PC-9 (cell line): Measurements from ENCODE around the gene UBE2O. TPM values are rescaled to one million over a fixed set of nuclear protein-coding genes. Genes with fewer than 3 reads are reported as not detected.

Experiments
- Bru-seq: library from RNA; stranded (reverse); fragments of 400-500 nt; gene quantifications from one replicate; lab custom pipeline; 2021; lab: Mats Ljungman, UMichigan
- BruChase-seq, 2 experiments: library from RNA; stranded (reverse); fragments of 400-500 nt; gene quantifications; one replicate each; lab custom pipeline; 2021; lab: Mats Ljungman, UMichigan
- BruUV-seq: library from RNA; stranded (reverse); fragments of 400-500 nt; replicated peaks from 2 replicates; lab custom pipeline; 2021; lab: Mats Ljungman, UMichigan
- CTCF ChIA-PET: fragments of 300-600 bp; sonication (Branson Sonifier 250); formaldehyde crosslinking; loops from one replicate; lab custom pipeline; 2022; ENCODE audit warnings: antibody characterized with exemption; lab: Charles Lee
- POLR2A ChIA-PET: fragments of 300-600 bp; sonication (Branson Sonifier 250); formaldehyde crosslinking; loops from one replicate; lab custom pipeline; 2022; ENCODE audit warnings: antibody characterized with exemption; ENCODE audit not compliant: unreplicated experiment; lab: Charles Lee
- DNase-seq, 2 experiments: peaks; one replicate each; pipeline versions ENCODE4 v3.0.0 to v3.0.0-alpha.2; 2015 to 2022; ENCODE audit warnings: mixed read lengths in 1 of 2
- H2AFZ ChIP-seq: fragments of 200-600 bp; sonication (generic); 2 replicates; pipeline ENCODE4 v1.8.1; 2017; ENCODE audit warnings: antibody characterized with exemption
- H3F3A ChIP-seq: fragments of 200-600 bp; sonication (generic); 2 replicates; pipeline ENCODE4 v1.8.1; 2017; ENCODE audit warnings: antibody characterized with exemption, mild to moderate bottlenecking, low read depth; ENCODE audit not compliant: insufficient read depth
- H3K27ac ChIP-seq: fragments of 200-600 bp; sonication (generic); 2 replicates; pipeline ENCODE4 v1.6.1; 2016; ENCODE audit warnings: mixed run types
- H3K27me3 ChIP-seq: fragments of 200-600 bp; sonication (generic); 2 replicates; pipeline ENCODE4 v1.6.1; 2016; ENCODE audit warnings: low read depth, mixed run types; ENCODE audit not compliant: insufficient read depth
- H3K36me3 ChIP-seq: fragments of 200-600 bp; sonication (generic); 2 replicates; pipeline ENCODE4 v1.6.1; 2016; ENCODE audit warnings: low read depth, mixed run types
- H3K4me1 ChIP-seq: fragments of 200-600 bp; sonication (generic); replicated peaks from 2 replicates; pipeline ENCODE4 v1.6.1; 2016; ENCODE audit warnings: mixed run types; ENCODE audit not compliant: insufficient read depth
- H3K4me2 ChIP-seq: fragments of 200-600 bp; sonication (generic); 2 replicates; pipeline ENCODE4 v1.6.1; 2017; ENCODE audit warnings: mixed run types
- H3K4me3 ChIP-seq: fragments of 200-600 bp; sonication (generic); 2 replicates; pipeline ENCODE4 v1.6.1; 2016; ENCODE audit warnings: mixed run types
- H3K79me2 ChIP-seq: fragments of 200-600 bp; sonication (generic); 2 replicates; pipeline ENCODE4 v1.6.1; 2017; ENCODE audit warnings: low read depth, mixed run types
- H3K9me2 ChIP-seq: fragments of 200-600 bp; sonication (generic); 2 replicates; pipeline ENCODE4 v1.8.1; 2017; ENCODE audit warnings: mild to moderate bottlenecking; ENCODE audit not compliant: insufficient read depth
- H3K9me3 ChIP-seq: fragments of 200-600 bp; sonication (generic); 2 replicates; pipeline ENCODE4 v1.8.1; 2016; ENCODE audit warnings: low read depth; ENCODE audit not compliant: insufficient read depth
- H4K20me1 ChIP-seq: fragments of 200-600 bp; sonication (generic); 2 replicates; pipeline ENCODE4 v1.8.1; 2017; ENCODE audit not compliant: insufficient read depth
- EZH2 ChIP-seq: fragments of 200-600 bp; sonication (generic); IDR thresholded peaks from 2 replicates; pipeline ENCODE4 v1.8.0; 2017; ENCODE audit warnings: antibody characterized with exemption, low read depth
- intact Hi-C: fragments of 100-400 bp; cut with micrococcal nuclease; formaldehyde crosslinking; loops from one replicate; pipeline ENCODE4 v1.10.0; 2022; ENCODE audit not compliant: unreplicated experiment
- long read RNA-seq: library from polyadenylated mRNA; stranded (forward); transcript quantifications from one replicate; pipeline ENCODE4 v2.0.0, GENCODE V29; 2022
- total RNA-seq: library from RNA; stranded (reverse); gene quantifications from 2 replicates; pipeline ENCODE4 v1.2.3, GENCODE V29; 2021
- TF ChIP-seq, protein P1 (sequence below): fragments of 200-600 bp; sonication (generic); conservative IDR thresholded peaks from 2 replicates; pipeline ENCODE4 v1.6.1; 2017; ENCODE audit warnings: mixed run types, antibody characterized with exemption, mild to moderate bottlenecking, moderate library complexity

UBE2O gene
- total RNA-seq (27.4 and 28.0 TPM in 2 replicates), Bru-seq, nascent RNA (percentile 67 among the genes with signal in this experiment), BruChase-seq, experiment 1, labeled RNA remaining after a 2-hour chase (percentile 67 among the genes with signal in this experiment), BruChase-seq, experiment 2, labeled RNA remaining after a 6-hour chase (percentile 72 among the genes with signal in this experiment)
- long read RNA-seq, full-length matches to known transcripts, result 8 of 18 reads
- long read RNA-seq, partial matches to known transcripts, result 2 of 18 reads
- long read RNA-seq, other reads (novel, unspliced or antisense), result 8 of 18 reads

DNA sequence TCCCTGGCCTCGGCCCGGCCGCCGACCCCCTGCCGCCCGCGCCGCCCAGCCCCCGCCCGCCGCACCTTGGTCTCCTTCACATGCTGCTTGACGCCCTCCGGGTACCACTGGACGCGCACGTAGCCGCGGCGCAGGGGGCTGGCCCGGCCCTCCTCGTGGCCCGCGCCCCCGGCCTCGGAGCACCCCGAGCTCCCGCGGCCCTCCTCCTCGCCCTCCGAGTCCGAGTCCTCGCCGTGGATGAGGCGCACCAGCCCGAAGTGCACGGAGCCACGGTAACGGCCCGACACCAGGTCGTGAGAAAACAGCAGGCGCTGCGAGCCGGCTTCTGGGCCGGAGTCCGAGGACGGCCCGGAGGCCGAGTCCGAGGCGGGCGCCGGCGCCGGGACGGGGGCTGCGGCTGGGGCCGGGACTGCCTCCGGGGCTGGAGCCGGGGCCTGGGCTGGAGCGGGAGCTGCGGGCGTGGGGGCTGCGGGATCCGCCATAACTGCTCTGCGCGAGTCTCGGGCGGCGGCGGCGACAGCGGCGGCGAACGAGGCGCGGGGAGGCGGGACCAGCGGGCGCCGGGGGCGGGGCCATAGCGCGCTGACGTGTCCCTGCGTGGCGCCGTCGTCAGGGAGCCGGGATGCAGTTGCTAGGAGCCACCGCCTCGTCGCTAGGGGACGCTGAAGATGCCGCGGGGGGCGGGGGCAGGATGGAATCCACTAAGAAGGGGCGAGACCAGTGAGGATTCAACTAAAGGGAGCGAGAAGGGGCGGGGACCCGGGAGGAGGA lies at the start of gene UBE2O:
UBE2O (minus strand) TSS at position 493 of the 771 bp plus-strand sequence; CDS start at position 482, 11 bp downstream.
- intact Hi-C loops, result no loop called here

DNA sequence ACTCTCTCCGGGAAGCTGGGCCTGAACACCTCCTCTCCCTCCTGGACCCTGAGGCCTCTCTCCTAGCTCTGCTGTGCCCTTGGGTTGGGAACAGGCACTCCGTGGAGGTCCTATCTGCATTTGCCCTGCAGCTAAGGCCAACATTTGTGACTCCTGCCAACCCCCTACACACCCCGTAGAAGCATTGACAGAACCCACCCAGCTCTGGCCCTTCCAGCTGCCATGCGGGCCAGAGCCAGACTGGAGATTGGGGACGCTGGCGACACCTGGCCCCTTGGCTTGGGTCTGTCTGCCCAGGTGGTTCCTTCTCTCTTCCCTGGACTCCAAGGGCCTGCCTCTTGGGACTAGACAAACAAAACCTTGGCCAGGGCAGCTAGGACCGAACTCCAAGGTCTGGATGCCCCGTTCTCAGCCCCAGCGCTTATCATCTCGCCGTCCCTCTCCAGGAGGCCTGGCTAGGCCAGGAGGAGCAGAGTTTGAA lies 48.9 kb upstream of the UBE2O start:
- CTCF ChIA-PET, result interaction anchor here (0.7 kb wide), 1 partner anchor 84 kb away, joined by 3 read pairs; the partner anchor contains the start of gene ST6GALNAC2
- no peaks in the 10 kb centered on the region for H3K9me3 ChIP-seq
- intact Hi-C loops, result no loop called here
- TF ChIP-seq, protein P1, sequence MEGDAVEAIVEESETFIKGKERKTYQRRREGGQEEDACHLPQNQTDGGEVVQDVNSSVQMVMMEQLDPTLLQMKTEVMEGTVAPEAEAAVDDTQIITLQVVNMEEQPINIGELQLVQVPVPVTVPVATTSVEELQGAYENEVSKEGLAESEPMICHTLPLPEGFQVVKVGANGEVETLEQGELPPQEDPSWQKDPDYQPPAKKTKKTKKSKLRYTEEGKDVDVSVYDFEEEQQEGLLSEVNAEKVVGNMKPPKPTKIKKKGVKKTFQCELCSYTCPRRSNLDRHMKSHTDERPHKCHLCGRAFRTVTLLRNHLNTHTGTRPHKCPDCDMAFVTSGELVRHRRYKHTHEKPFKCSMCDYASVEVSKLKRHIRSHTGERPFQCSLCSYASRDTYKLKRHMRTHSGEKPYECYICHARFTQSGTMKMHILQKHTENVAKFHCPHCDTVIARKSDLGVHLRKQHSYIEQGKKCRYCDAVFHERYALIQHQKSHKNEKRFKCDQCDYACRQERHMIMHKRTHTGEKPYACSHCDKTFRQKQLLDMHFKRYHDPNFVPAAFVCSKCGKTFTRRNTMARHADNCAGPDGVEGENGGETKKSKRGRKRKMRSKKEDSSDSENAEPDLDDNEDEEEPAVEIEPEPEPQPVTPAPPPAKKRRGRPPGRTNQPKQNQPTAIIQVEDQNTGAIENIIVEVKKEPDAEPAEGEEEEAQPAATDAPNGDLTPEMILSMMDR, result no peak
- TF ChIP-seq EZH2, result no peak
- POLR2A ChIA-PET, result interaction anchor here (0.6 to 0.7 kb wide), 3 partner anchors 16 to 150 kb away, joined by 4 to 8 read pairs (median 5); no protein-coding TSS in a partner anchor
- H3F3A ChIP-seq, result no peaks in the 10 kb centered on the region
- H3K4me3 ChIP-seq, result peak overlapping the region; percentile 84; the same call in 1 of the 2 replicates
- no peaks in the 10 kb centered on the region for H3K27me3 ChIP-seq
- no TSS peak for BruUV-seq
- no peak overlapping the region for H3K27ac ChIP-seq
- DNase-seq, result no peak
- peaks cover 16% of the 10 kb centered on the region; the same call in 1 of the 2 replicates for H3K4me1 ChIP-seq
- H3K9me2 ChIP-seq, result no peaks in the 10 kb centered on the region
- H3K4me2 ChIP-seq, result peak overlapping the region; percentile 66
- H3K36me3 ChIP-seq, result no peaks in the 10 kb centered on the region
- peak overlapping the region; percentile 69 for H2AFZ ChIP-seq
- no peaks in the 10 kb centered on the region for H3K79me2 ChIP-seq
- no peaks in the 10 kb centered on the region for H4K20me1 ChIP-seq

More for the DNA sequence above, at the start of gene UBE2O:
- H3K79me2 ChIP-seq, result peaks cover 44% of the 10 kb centered on the region
- H3K27ac ChIP-seq, result no peak within 1 kb of the TSS
- ChIA-PET CTCF (no interaction called here), POLR2A (no interaction called here)
- H2AFZ ChIP-seq, result peak within 1 kb of the TSS; percentile 74; the same call in 1 of the 2 replicates
- TF ChIP-seq, protein P1, result no peak
- no peak for TF ChIP-seq EZH2
- H3F3A ChIP-seq, result peaks cover 14% of the 10 kb centered on the region
- peak; percentile 67 to 88 for DNase-seq
- H3K4me2 ChIP-seq, result peak within 1 kb of the TSS; percentile 87
- H3K9me2 ChIP-seq, result no peaks in the 10 kb centered on the region
- no peaks in the 10 kb centered on the region for H3K36me3 ChIP-seq
- peaks cover 15% of the 10 kb centered on the region; the same call in 1 of the 2 replicates for H4K20me1 ChIP-seq
- H3K4me1 ChIP-seq, result peaks cover 23% of the 10 kb centered on the region
- no TSS peak for BruUV-seq
- no peaks in the 10 kb centered on the region for H3K27me3 ChIP-seq
- H3K9me3 ChIP-seq, result no peaks in the 10 kb centered on the region
- H3K4me3 ChIP-seq, result peak within 1 kb of the TSS; percentile 87
